HG03135 (cell line): ENCODE data around the gene WT1.
"Not testable (repeated sequence)": the region's sequence is repeated elsewhere in the genome, so short reads cannot be mapped to it uniquely, and the experiment has no call there.

Source experiments
- ATAC-seq: cut with Tn5 transposase; IDR thresholded peaks from one replicate; pipeline ENCODE4 v1.9.1; 2021; ENCODE audit warnings: mild to moderate bottlenecking, moderate library complexity; ENCODE audit not compliant: unreplicated experiment

Gene WT1

DNA sequence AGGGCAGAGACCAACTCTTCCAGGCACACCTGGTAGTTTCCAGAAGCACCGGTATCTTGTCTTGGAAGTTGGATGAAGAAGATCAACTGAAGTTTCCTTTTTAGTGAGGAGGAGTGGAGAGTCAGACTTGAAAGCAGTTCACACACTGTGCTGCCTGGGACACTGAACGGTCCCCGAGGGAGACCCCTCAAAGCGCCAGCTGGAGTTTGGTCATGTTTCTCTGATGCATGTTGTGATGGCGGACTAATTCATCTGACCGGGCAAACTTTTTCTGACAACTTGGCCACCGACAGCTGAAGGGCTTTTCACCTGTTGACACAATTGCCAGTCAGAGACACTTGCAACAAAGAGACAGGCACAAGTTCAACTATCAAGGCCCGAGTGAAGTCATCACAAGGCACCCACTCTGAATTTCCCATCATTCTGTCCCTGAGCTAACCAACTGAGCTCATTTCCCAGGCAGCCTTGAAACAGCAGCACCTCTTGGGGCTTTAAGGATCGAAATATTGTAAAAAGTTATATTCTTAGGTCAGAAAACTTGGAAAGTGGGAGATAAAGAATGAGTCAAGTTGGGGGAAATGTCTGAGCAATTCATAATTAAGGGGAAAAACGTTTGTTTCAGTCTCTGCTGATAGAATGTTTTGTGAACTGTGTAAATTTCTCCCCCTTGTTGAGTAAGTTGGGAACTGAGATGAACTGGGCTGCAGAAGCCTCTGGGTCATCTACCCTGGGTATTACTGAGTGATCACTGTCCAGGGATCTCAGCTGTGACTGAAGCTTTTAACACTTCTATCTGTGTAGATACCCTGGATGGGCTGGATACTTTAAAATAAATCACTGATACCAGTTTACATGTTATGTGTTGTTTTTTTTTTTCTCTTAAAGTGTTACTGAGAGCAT, 46.2 kb downstream of the WT1 start:
- no peak for ATAC-seq

DNA sequence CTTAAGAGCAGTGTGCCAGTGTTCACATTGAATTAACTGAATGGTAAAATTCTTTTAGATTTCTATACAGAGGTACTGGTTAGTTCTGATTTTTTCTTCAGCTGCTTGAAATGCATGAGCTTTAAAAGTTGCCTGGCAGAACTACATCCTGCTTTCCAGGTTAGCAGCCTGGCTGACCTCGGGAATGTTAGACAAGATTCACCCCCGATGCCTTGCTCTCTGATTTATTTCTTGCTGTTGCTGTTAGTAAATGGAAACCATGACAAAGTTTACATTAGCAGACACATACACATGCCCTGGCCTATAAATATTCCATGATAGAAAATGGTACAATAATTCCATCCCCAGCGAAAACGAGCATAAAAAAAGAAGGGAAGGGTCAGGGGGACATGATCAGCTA, 47.0 kb downstream of the WT1 start:
- no peak for ATAC-seq

DNA sequence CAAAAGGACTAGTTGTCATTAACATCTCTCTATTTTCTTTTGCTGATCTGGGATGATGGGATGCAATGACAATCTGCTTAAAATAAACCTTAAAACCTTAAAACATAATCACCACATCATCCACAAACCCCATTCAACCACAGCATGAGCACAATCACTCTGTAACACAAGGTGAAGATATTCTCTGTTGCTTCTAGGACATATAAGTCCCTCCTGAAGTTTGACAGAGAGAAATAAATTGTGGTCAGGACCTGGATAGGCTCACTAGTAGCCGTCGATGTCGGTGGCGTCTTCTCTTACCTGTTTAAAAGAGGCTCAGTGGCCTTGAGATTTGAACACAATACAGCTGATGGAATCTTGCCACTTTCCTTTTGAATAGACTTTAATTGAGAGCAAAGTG, 47.9 kb downstream of the WT1 start:
- no peak for ATAC-seq

DNA sequence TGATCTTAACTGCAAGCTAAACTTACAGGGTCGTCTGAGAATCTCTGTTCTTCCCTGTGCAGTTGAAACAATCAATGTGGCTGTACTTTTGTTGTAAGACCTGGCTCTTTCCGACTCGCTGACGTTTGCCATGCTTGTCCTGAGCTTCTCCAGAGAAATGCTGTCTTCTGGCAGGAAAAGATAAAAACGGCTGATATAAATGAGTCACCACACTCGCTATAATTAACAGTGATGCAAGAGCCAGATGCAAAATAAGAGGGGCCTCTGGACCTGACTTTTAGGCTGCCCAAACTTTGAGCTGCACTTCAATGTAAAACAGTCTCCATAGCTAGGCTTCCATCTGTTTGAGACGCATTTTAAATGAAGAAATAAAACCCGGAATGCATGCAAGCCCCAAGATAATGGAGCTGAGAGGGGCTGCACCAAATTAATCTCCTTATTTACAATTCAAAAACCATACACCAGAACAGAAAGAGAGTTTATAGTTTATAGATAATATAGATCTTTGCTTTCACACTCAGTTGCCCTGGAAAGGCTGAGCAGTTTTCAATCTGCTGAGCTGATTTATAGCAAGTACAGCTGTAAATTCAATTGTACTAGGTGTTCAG, 48.5 kb downstream of the WT1 start:
- no peak for ATAC-seq

DNA sequence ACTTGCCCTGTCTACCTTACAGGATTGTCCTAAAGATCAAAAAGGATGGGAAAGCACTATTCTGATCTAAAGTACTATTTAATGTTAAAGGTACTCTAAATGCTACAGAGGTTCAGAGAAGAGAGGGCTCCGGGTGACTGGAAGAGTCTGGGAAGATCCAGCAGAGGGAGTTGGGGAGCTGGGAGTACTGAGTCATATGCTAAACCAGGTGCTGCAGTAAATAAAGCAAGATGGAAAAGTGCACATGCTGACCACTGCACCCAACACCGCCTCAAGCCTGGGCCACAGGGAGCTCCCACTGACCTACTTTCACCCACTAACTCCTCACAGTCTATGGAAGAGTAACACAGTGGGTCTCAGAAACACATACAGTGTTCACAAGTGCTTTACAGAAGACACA, 49.3 kb downstream of the WT1 start:
- ATAC-seq = no peak

DNA sequence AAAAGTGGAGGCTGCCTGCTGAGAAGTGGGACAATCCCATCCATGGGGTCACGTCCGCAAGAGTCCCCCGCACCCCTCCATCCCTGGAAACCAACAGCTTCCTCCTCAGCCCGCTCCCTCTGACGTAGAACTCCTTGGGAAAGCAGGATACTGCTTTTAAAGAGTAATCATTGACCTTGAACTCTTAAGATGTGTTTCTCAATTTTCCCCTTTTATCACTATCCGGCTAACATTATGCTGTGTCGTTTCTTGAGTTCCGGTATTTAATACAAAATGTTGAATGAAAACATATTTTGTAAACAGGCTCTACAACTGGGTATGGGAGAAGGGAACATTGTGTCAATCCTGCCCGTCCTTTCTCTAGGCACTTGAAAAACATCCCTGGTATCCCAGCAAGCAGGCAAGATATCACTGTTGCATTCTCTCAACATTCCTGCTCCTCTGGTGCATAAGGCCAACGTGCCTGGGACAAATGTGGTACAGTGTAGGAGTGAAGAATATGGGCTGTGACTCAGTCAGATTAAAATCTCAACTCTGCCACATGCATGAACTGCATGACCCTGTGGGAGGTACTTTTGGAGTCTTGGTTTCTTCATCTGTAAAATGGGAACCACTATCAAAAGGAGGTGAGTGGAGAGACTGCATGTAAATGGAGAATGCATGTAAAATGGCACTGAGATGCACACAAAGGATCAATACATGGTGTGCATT, 52.8 kb downstream of the WT1 start:
- ATAC-seq = no peak

DNA sequence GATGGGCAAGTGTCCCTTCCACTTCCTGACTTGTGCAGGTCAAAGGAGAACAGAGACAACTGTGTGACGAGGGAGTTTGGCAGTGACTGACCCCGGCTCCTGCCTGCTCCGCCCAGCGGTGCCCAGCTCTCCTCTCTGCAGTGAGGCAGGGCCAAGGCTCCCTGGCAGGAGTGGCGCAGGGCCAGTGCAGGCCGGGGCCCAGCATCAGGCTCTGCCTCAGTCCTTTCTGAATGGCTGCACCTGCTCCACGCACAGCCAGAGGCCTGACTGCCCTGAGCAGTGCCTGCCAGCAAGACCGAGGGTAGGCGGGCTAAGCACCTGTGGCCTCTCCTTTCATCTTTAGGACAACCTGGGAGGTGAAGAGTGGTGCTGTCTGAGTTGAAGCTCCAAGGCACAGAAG, 54.2 kb downstream of the WT1 start:
- no peak for ATAC-seq

DNA sequence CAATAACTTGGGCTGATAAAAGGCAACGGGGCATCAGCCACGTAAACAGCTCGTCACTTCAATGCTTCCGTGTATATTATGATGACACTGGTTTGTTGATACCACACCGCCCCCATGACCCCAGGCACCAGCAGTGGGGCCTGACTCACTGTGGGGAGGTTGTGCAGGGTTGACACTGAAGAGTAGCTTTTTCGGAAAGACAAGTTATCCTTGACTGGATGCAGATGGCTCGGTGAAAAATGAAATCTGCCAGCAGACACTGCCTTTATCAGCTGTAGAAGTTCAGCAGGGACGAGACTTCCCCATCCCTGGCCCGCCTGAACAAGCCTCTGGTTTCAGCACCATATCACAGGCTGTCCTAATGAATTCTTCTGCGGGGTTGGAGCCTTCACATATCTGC, 55.6 kb downstream of the WT1 start:
- ATAC-seq = no peak

DNA sequence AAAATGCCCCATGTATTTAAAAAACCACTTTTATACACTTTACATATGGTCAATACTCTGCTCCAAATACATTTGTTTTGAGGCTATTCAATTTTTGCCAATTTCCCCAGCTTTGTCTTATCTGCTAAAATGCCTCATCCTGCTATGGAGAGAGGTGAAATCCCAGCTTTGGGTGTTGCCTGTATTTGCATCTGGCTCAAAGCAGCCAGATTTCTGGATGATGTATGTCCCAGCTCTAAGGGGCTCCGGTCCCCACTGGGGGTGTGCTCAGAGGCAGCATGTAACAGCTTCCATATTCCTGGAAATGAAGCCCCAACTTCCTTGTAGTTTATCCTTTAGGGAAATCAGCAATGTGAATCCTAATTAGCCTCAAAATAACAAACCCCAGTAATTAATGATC, 59.5 kb downstream of the WT1 start:
- ATAC-seq = no peak

DNA sequence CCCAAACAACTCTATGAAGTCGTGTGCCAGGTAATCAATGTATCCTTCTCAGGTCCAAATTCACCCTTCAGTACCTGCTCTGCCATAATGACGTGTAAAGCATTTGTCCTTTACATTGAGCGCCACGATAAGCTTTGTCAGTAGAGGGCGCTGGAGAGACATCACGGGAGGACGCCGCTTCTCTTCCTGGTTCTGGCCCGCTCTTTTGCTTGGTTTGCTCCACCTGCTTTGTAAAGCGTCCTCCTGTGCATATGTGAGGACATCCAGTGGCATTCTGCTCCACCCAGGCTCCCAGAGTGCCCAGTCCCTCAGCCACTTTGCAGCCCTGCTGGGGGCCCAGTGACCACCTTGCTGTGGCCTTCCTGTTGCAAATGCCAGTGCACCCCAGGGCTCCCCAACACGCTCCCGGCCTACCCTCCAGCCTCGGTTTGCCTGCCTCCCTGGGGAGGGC, 61.1 kb downstream of the WT1 start:
- no peak for ATAC-seq

DNA sequence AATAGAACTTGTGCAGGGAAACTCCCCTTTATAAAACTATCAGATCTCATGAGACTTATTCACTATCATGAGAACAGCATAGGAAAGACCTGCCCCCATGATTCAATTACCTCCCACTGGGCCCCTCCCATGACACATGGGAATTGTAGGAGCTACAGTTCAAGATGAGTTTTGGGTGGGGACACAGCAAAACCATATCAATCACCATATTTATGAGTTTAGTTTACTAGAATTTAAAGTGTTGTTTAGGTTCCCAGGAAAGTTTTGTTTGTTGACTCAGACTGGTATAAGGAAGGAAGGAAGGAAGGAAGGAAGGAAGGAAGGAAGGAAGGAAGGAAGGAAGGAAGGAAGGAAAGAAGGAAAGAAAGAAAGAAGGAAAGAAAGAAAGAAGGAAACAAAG, 65.4 kb downstream of the WT1 start:
- not testable (repeated sequence) for ATAC-seq

DNA sequence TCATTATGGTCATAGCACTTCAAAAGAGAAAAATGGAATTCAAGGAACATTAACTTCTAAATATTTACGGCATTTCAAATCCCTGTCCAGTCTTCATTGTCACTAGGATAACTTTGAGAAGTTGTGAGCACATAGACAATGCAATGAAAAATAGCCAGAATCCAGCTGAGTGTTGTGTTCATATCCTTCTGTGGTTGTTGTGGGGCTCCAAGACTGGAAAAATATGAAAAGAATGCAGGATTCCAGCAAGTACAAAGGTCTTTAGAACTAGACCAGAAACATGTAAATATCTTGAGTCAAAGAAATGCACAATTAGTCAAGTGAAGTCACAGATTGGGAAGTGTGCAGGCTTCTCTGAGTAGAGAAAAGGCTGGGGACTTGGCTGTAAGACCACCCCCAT, 68.7 kb downstream of the WT1 start:
- no peak for ATAC-seq

DNA sequence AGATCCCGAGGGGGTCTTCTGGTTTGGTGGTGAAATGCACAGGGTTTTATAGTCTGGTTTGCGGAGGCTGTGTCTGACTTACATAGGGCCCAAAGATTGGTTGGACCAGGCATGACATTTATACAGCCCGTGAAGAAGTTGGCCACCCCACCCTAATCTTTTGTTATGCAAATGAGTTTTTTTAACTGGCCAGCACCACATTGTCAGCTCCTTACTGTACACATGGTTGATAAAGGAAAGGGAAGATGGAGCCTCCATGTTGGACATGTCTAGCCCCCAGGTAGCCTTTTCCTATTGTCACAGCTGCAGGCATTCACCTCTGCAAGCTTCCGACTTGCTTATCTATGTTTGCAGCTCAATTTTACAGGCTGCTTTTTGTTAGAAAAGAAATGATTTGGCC, 70.1 kb downstream of the WT1 start:
- no peak for ATAC-seq

DNA sequence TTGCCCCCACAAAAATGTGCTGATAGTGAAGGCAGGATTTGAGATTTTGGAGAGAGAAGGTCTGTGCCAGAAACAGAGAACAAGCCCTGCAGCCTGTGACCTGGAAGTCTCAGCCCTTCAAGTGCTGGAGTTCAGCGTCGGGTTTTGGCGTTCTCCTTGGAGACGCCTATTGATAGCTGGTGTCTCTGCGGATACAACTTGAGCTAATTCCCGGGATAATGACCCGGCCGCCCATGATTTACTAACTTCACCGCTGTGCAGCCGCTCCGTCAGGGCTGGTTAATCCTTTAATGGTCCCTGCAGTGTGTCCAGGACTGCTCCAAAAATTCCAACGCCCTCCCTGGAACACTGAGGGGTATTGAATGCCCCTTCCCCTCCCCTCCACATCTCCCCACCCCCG, 76.6 kb downstream of the WT1 start:
- ATAC-seq = no peak

DNA sequence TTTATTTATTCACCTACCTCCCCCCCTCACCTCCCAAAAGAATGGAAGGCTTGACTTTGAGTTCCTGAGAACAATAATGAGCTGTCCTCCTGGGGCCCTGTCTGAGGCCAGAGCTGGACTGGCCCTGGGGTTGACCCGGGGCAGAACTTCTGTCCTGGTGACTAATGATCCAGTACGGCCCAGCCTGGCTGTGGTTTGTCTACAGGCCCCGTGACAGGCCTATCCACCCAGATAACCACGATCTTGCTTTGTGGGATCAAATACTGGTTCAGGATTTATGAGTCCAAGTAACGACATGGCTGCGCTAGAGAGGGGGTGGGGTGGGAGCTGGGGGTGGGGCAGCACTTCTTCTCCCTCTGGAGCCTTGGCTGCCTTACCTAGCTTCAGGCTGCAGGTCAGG, 81.5 kb downstream of the WT1 start:
- no peak for ATAC-seq

DNA sequence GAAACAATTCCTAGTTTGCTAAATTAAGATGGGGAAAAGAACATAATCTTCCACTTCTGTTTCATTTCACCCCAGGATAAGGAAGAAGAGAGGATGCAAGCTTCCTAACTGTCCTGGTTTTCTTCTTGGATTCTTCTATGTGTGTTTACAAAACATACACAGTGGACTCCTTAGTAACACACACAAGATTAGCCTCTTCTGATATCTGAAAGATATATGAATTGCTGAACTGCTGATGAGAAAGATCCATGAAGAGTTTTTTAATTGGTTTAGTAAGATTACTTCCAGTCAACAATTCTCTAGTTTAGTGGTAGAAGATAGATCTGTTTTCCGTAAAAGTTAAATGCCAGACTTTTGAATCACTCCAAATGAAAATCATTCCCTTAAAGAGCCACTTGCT, 86.8 kb downstream of the WT1 start:
- no peak for ATAC-seq

DNA sequence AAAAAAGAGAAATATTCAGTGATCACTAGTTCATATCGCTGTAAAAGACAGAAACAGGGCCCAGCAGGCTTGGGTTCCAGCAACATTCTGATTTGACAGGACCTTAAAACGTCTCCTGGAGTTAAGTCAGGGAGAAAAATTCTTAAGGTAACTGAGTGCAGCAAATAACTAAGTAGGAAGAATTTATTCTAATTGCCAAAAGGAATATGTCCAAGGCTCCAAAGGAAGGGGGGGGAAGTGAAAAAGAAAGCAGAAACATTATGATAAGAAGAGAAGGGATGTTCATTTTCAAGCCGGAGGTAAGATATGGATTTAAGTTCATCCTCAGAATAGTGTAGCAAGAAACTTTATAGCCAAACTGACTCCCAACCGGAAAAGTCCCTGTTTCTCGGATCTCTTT, 90.4 kb downstream of the WT1 start:
- no peak for ATAC-seq

DNA sequence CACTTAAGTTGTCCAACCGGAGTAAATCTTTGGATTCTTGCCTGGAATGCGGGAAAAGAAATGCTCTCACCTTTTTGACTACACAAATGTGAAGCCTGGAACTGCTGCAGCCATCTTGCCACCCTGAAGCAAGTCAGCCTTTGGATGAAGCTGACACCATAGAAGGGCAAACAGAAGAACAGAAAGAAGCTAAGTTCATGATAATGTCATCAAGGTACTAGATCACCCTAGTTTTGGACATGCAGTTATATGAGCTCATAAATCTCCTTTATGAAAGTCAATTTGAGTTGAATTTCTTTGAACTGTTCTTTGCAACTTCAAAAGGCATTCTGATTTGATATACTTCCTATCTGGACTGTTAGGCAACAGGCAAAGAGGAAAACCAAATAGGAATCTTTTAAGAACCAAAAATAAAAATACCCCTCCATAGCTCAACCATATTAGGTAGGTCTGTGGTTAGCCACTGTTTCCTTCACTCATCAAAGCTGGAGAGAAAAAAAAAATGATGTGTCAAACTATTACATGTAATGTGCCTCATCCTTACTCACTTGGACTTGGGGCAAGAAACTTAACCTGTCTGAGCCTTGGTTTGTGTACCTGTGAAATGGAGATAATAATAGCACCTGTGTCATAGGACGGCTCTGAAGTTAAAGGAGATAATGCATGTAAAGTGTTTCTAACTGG, 91.9 kb downstream of the WT1 start:
- no peak for ATAC-seq

DNA sequence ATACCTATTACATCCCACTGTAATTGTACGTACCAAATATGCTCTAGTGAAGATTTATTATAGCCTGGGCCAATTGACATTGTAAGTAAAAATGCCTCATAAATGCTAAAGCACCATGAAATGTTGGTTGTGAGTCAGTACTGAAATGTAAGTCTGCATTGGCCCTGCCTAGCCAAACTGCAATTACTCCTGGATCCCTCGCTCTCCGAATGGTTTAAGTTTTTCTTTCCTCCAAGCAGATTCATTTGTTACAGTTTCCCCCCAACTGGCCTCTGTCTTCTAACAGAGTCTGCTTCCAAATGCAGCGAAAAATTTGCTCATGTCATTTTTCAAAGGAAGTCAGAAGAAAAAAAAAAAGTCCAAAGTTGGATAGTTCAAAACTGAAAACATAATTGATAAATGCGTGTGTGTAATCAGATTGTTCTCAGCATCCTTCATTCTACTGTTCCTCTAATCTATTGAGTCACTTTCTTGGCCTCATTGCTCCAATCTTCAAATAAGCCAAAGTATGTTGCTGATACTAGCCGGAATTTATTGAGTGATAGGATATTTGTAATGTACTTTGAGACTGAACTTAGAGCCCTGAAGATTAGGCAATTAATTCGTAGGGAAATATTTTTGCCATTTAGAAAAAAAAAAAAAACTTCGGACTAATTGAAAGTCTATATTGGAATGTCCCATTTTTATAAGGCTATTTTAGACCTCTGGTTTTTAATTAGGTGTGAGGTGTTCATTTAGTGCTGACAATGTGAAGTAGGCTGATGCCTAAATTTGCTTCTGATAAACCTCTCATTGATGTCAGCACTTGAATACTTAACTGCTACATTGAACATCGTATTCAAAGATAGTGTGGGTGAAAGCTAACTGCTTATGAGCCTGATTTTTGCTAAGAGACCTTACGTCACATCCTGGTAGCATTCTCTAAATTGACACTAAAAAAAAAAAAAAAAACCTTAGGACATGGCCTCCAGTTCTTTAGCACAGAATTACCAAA, 93.4 kb downstream of the WT1 start:
- no peak for ATAC-seq

DNA sequence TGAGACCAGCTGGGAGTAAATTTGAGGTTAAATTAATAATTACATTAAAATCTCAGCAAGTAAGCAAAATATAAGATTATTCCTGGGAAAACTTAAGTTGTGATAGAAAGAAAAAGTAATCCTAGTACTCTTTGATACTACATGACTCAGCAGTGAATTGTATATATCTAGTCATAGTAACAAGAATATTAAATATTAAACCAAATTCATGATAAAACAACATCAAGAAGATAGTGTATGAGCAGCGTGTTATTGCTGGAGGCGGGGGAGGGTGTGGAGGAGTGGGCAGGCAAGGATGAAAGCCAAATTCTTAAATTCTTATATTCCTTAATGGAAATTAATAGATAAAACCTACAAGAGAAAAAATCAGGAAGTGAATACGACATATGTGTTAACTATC, 95.2 kb downstream of the WT1 start:
- no peak for ATAC-seq
